HG02678 (cell line): ENCODE measurements around the gene ACHE.
"Not testable (repeated sequence)": the region's sequence is repeated elsewhere in the genome, so short reads cannot be mapped to it uniquely, and the experiment has no call there.

Experiments used
- ATAC-seq: cut with Tn5 transposase; IDR thresholded peaks from one replicate; pipeline ENCODE4 v1.9.1; 2021; ENCODE audit warnings: mild to moderate bottlenecking, moderate library complexity; ENCODE audit not compliant: unreplicated experiment

The ACHE gene

DNA sequence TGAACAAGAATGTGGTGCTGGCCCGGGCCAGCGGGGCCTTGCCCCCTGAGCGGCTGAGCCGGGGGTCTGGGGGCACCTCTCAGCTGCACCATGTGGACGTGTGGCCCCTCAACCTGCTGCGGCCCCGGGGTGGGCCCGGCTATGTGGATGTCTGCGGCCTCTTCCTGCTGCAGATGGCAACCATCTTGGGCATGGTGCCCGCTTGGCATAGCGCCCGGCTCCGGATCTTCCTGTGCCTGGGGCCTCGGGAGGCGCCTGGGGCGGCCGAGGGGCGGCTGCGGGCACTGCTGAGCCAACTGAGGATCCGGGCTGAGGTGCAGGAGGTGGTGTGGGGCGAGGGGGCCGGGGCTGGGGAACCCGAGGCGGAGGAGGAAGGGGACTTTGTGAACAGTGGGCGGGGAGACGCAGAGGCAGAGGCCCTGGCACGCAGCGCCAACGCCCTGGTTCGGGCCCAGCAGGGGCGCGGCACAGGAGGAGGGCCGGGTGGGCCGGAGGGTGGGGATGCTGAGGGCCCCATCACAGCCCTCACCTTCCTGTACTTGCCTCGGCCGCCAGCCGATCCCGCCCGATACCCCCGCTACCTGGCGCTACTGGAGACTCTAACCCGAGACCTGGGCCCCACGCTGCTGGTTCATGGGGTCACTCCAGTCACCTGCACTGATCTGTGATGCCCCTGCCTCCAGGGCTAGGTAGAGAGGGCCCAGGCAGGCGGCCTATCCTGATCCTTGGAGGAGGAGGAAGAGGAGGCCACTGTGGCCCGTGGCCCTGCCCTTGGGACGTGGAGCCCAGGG lies 29.6 kb downstream of the ACHE start:
- ATAC-seq, result no peak

DNA sequence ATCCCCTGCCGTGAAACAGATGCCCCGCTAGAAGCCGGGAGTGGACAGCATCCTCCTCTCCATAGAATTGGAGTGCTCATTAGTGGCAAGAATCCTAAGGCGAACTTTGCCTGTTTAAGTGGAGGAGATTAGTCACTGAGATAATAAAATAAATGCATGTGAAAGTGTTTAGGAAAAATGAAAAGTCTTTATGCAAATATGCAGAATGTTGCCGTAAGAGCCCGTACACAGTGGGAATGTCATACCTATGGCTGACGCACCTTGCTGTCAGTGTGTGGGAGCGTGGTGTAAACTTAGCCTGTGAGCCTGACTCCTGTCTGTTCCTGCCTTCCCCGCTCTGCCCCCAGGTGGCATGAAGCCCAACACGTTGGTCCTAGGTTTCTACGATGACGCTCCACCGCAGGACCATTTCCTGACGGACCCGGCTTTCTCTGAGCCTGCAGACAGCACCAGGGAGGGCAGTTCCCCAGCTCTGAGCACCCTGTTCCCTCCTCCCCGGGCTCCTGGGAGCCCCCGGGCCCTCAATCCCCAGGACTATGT lies 30.2 kb downstream of the ACHE start:
- no peak for ATAC-seq

DNA sequence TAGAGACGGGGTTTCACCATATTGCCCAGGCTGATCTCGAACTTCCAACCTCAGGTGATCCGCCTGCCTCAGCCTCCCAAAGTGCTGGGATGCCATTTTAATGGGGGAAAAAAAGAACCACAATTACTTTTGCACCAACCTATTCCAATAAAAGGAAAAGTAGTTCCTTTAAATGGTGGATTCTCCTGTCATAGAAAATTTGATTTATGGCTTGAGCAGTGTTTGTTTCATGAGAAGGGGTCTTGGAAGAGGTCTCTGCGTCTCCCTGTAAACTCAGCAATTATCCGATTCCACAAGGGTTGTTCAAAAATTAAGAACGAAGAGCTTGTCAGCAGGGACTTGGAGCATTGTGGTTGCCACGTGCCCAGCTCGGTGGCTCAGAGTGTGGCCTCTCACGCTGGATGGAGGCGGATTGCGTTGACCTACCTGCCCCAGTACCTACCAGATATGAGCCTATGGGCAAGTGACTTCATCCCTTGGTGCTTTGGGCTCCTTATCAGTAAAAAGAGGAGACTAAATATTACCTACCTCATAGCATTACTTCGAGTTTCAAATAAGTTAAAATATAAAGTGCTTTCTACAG lies 31.3 kb downstream of the ACHE start:
- no peak for ATAC-seq

DNA sequence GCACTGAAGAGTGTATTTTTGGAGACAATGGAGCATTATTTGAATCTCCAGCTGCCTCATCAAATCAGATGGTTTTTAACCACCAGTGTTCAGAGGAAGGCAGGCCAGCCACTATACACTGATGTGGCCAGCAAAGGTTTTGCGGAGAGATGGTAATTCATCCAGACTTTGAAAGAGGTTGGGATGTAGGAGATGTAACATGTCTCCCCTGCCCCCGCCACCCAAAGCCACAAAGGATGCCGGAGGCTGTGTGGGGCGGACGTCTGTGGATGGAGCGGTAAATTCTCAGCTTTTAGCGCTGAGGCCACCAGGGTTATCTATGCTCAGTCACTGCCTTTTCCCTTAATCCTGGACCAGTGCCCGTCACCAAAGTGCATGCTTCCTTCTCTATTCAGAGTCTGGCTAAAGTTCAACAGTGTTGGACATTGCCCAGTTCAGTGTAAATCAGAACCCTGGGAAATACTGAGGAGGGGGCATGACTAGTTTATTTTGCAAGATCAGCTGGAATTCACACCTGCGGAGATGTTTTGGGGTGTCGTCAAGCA lies 32.2 kb downstream of the ACHE start:
- ATAC-seq, result no peak

DNA sequence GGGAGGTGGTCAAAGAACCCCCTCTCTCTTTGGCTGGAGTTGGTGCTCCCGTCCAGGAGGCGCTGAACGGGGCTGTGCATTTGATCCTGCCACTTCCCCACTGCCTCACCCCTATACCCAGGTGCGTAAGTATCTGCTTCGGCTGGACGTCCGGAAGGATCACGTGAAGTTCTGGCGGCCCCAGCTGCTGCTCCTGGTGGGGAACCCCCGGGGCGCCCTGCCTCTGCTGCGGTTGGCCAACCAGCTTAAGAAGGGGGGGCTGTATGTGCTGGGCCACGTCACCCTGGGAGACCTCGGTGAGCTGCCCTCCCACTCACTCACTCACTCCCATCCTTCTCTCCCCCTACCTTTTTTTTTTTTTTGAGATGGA lies 34.1 kb downstream of the ACHE start:
- no peak for ATAC-seq

DNA sequence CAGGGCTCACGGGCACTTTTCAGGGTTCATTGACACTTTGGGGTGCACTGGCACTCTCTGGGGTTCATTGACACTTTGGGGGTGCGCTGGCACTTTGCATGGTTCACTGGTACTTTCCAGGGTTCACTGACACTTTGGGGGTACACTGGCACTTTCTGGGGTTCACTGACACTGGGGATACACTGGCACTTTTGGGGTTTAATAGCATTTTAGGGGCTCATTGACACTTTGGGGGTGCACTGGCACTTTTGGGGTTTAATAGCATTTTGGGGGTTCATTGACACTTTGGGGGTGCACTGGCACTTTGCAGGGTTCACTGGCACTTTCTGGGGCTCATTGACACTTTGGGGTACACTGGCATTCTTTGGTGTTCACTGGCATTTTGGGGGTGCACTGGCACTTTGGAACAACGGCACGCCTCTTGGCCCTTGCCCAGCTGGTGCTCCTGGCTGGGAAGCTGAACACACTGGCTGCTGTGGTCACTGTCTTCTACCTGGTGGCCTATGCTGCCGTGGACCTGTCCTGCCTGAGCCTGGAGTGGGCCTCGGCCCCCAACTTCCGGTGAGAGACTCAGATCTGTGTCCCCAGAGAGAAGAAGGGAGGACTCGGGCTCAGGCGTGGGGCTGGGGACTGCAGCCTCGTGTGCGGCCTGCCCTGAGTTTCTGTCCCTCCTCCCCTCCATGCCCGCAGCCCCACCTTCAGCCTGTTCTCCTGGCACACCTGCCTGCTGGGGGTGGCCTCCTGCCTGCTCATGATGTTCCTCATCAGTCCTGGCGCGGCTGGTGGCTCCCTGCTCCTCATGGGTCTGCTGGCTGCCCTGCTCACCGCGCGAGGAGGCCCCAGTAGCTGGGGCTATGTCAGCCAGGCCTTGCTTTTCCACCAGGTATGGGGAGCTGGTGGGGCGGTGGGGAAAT lies 34.7 kb downstream of the ACHE start:
- no peak for ATAC-seq

DNA sequence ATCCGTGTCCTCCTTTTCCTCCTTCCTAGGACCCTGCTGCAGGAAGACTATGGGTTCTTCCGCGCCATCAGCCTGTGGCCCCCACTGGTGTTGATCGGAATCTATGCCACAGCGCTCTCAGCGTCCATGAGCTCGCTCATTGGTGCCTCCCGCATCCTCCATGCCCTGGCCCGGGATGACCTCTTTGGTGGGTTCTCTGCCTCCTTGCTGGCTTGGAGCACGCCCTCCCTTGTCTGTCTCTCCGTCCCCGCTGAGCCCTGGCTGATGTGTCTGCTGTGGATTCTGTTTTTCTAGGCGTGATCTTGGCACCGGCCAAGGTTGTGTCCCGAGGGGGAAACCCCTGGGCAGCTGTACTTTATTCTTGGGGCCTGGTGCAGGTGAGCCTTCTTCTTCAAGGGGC lies 35.8 kb downstream of the ACHE start:
- no peak for ATAC-seq

DNA sequence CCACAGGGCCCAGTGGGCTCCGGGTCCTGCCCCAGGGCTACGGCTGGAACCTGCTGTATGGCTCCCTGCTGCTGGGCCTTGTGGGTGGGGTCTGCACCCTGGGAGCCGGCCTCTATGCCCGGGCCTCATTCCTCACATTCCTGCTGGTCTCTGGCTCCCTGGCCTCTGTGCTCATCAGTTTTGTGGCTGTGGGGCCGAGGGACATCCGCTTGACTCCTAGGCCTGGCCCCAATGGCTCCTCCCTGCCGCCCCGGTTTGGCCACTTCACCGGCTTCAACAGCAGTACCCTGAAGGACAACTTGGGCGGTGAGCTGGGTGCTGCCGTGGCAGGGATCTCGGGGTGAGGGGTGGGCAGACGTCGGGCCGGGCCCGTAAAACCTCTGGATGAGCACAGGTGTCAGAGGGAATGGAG lies 38.8 kb downstream of the ACHE start:
- no peak for ATAC-seq

DNA sequence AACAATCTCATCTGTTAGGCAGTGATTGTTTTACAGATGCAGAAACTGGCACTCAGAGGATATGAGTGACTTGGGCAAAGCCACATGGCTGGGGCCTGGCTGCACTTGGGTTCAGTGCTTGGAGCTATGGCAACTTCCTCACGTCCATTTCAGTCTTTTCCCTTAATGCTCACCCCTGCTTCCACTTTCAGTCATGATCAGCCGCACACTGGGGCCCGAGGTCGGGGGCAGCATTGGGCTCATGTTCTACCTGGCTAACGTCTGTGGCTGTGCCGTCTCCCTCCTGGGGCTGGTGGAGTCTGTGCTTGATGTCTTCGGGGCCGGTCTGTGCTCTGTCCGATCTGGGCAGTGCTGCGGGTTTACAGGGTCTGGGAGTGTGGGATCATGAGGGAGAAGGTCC lies 40.2 kb downstream of the ACHE start:
- ATAC-seq, result no peak

DNA sequence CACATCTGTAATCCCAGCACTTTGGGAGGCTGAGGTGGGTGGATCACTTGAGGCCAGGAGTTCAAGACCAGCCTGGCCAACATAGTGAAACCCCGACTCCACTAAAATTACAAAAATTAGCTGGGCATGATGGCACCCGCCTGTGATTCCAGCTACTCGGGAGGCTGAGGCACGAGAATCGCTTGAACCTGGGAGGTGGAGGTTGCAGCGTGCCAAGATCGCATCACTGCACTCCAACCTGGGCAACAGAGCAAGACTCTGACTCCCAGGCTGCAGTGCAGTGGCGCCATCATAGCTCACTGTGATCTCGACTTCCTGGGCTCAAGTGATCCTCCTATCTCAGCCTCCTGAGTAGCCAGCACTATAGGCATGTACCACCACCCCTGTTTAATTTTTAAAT lies 40.8 kb downstream of the ACHE start:
- ATAC-seq, result not testable (repeated sequence)

DNA sequence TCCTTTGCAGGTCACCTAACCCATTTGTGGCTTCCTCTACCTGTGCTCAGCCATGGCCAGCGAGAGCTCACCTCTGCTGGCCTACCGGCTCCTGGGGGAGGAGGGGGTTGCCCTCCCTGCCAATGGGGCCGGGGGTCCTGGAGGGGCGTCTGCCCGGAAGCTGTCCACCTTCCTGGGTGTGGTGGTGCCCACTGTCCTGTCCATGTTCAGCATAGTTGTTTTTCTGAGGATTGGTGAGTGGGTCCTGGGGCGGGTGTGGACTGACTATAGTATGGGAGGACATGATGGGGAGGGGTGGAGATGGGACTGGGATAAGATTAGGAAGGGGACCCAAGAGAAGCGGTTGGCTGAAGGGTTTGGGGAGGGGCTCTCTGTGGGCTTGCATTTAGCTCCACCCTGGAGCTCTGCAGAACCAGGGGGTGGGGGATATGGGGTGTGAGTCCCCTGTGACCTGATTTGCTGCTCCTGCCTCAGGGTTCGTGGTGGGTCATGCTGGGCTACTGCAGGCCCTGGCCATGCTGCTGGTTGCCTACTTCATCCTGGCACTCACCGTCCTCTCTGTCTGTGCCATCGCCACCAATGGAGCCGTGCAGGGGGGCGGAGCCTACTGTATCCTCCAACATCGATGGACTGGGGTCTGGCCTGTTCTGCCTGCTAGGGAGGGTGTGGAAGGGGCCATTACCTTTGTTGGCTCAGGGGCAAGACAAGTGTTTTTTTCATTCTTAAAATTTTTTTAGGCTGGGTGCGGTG lies 41.4 kb downstream of the ACHE start:
- ATAC-seq, result no peak

DNA sequence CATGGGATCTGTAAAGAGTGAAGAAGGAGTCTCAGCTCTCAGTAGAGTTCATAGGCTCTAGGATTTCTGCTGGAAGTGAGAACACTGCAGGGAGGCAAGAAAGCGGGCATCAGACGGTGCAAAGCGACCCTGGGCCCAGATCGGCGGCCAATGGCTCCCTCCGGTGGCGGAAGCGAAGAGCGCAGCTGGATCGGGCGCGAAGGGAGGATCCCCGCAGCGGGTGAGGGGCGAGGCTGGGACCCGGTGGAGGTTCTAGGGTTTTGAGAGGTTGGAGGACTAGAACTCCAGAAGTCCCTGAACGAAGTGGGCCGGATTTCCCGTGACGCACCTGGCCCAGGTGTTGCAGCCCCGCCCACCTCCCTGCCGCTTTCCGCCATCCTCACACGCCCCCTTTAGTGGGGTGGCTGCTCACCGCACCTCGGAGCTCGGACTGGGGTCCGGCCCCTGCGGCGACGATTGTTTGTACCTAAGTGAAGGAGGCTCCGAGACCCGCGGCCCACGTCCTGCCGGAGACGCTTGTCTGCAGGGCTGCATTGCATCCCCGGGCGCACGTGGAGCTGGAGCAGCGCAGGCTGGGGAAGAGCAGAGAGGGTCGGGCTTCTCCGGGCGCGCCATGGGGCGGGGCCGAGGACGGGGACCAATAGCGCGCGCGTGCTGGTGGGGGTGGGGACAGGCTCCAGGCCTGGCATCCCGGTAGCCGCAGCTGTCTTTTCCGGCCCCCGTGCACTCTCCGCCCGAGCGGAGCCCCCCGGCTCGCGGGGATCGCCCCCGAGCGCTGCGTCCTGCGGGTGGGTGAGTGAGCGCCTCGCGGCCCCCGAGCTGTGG lies 43.4 kb downstream of the ACHE start, which contains the start of gene SLC12A9:
Gene SLC12A9, plus strand, starts transcription at position 666 of the 825 bp plus-strand sequence. CDS start 1,485 bp downstream, outside the sequence.
- peak; percentile 93 for ATAC-seq

DNA sequence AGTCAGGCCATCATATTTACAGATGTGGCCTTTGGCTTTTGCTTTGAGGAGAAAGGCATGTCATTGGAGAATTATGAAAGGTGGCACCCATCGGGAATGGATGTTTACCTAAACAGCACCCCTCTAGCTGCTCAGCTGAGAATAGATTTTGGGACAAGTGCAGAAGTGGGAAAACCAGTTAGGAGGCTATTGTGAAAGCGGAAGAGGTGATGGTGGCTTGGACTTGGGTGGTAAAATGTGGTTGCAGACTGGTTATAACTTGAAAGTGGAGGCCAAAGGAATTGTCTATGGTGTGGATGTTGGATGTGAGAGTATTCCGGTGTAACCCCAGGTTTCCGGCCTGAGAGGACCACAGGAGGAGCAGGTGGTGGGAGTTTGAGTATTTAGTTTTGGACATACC lies 48.3 kb downstream of the ACHE start:
- no peak for ATAC-seq

DNA sequence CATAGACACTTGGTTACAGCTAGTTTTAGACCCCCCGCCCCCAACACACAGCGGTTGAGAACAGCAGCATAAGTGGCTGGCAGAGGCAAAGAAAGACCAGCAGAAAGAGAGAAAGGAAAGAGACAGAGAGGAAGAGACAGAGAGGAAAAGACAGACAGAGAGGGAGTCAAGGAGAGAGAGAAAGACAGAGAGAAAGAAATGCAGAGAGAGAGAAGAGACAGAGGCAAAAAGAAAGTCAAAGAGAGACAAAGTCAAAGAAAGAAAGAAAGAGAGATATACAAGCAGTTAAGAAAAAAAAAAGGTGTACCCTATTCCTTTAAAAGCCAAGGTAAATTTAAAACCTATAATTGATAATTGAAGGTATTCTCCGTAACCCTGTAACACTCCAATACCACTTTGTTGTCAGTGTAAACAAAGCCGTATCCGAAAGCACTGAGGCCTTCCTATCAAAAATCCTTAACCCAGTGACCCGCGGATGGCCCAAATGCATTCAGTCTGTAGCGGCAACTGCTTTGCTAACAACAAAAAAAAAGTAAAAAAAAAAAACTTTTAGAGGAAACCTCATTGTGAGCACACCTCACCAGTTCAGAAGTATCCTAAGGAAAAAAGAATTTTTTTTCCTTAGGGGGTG lies 55.1 kb downstream of the ACHE start:
- no peak for ATAC-seq
